ENCODE results near the gene HACD2. TPM values are rescaled to one million over a fixed set of nuclear protein-coding genes. Genes with fewer than 3 reads are reported as not detected.
A peak's percentile ranks its signal among the peaks of the same experiment; 100 is the strongest.

Gene HACD2
- total and polyA plus RNA-seq, 10 of the 15 experiments (the other 5 are each of a cell fraction or from before 2014, with no cell fraction given) = 9.1 to 30.0 (median 18.8) TPM

- TF ChIP-seq ATF2 (IDR thresholded peaks at IDR 0.05; ENCODE audit: low read length) (0 out of 2 replicates have a peak, but pooled peaks have one; percentile 32), GABPA (IDR thresholded peaks at IDR 0.05; ENCODE audit: low read depth) (no peak), USF2 (IDR thresholded peaks at IDR 0.05; ENCODE audit: borderline replicate concordance, low read depth, low read length) (no peak)
These were observed 8.7 kb downstream of the HACD2 start (continued) for GRCh38 chr3:123576122-123576521.

- H3K4me1 ChIP-seq (ENCODE audit: control insufficient read depth, insufficient read depth, low read length) = peaks cover 11% of the 10 kb centered on the region; the same call in 1 of the 2 replicates
- H3K79me2 ChIP-seq (ENCODE audit: control insufficient read depth, insufficient read depth, low read length) = no peaks in the 10 kb centered on the region
- no TSS peak for BruUV-seq (replicated peaks)
- in situ Hi-C loops (cut with MboI) (no loop called here), intact Hi-C loops (cut with micrococcal nuclease; ENCODE audit: unreplicated experiment) (no loop called here)
- no peak overlapping the region for H2AFZ ChIP-seq (ENCODE audit: control insufficient read depth, low read depth, low read length)
- H3K9ac ChIP-seq (ENCODE audit: control insufficient read depth, insufficient read depth, low read length) = no peak overlapping the region
- no peak overlapping the region for H3K4me2 ChIP-seq (ENCODE audit: control insufficient read depth, insufficient read depth)
- ATAC-seq = no peak
- H3K27ac ChIP-seq (ENCODE audit: control insufficient read depth, insufficient read depth) = no peak overlapping the region
- RAD21 ChIA-PET (ENCODE audit: unreplicated experiment) = interaction anchor here (1.0 to 1.9 kb wide), 4 partner anchors 10 to 69 kb away, joined by 3 to 7 read pairs (median 4); no protein-coding TSS in a partner anchor
- no peaks in the 10 kb centered on the region for H3K9me3 ChIP-seq (replicated peaks; ENCODE audit: control insufficient read depth, insufficient read depth, low read length)
- POLR2A ChIA-PET = interaction anchor here (1.2 to 1.3 kb wide), 2 partner anchors 9 to 14 kb away, joined by 3 to 4 read pairs; no protein-coding TSS in a partner anchor
- DNase-seq (ENCODE audit: low read depth, low spot score) = no peak
- no peak overlapping the region for H3K4me3 ChIP-seq
- SMC1A ChIA-PET (ENCODE audit: uncharacterized antibody, unreplicated experiment) = interaction anchor here (0.8 to 7.0 kb wide), 4 partner anchors 10 to 25 kb away, joined by 3 to 56 read pairs (median 10); no protein-coding TSS in a partner anchor
- TF ChIP-seq NFIC (IDR thresholded peaks at IDR 0.05; ENCODE audit: low read depth, low read length) = no peak
- TF ChIP-seq TARDBP (IDR thresholded peaks at IDR 0.05; ENCODE audit: borderline replicate concordance) = no peak
- no peaks in the 10 kb centered on the region; a peak in 2 of 4 replicates for H3K36me3 ChIP-seq (ENCODE audit: control insufficient read depth in 2 of 2, insufficient read depth in 2 of 2, low read length in 1 of 2)
- WGBS (ENCODE audit: insufficient coverage, insufficient replicate concordance, low lambda C conversion rate, missing lambda C conversion rate) = 97% methylated on average over 2 of the region's 2 CpGs
- H4K20me1 ChIP-seq (ENCODE audit: control insufficient read depth, insufficient read depth) = no peaks in the 10 kb centered on the region
- no peak for FAIRE-seq
- CTCF ChIA-PET = interaction anchor here (0.7 to 5.0 kb wide), 4 partner anchors 11 to 242 kb away, joined by 3 to 61 read pairs (median 11); no protein-coding TSS in a partner anchor
- no peaks in the 10 kb centered on the region for H3K27me3 ChIP-seq (replicated peaks in 1 of 2; ENCODE audit: control insufficient read depth in 2 of 2, insufficient read depth in 2 of 2, low read length in 1 of 2)
These were observed 12.9 kb downstream of the HACD2 start for GRCh38 chr3:123571973-123572365.
